LHCN-M2 (cell line): Measurements from ENCODE around the gene PGBD2. TPM values are rescaled to one million over a fixed set of nuclear protein-coding genes. Genes with fewer than 3 reads are reported as not detected.
A peak's percentile ranks its signal among the peaks of the same experiment; 100 is the strongest.
"Not testable (repeated sequence)": the region's sequence is repeated elsewhere in the genome, so short reads cannot be mapped to it uniquely, and the experiment has no call there.

ENCODE experiments used
- DNase-seq: peaks from one replicate; pipeline ENCODE4 v3.0.0-alpha.2; 2012; ENCODE audit warnings: low read depth
- total RNA-seq: library from RNA; depleted of rRNA; stranded (reverse); fragments of >200 nt; gene quantifications from 2 replicates; pipeline ENCODE4 v1.2.3, GENCODE V29; 2014; rRNA removed

Gene PGBD2
- total RNA-seq, 1 experiment from 2014 or later, result 6.3 TPM

DNA sequence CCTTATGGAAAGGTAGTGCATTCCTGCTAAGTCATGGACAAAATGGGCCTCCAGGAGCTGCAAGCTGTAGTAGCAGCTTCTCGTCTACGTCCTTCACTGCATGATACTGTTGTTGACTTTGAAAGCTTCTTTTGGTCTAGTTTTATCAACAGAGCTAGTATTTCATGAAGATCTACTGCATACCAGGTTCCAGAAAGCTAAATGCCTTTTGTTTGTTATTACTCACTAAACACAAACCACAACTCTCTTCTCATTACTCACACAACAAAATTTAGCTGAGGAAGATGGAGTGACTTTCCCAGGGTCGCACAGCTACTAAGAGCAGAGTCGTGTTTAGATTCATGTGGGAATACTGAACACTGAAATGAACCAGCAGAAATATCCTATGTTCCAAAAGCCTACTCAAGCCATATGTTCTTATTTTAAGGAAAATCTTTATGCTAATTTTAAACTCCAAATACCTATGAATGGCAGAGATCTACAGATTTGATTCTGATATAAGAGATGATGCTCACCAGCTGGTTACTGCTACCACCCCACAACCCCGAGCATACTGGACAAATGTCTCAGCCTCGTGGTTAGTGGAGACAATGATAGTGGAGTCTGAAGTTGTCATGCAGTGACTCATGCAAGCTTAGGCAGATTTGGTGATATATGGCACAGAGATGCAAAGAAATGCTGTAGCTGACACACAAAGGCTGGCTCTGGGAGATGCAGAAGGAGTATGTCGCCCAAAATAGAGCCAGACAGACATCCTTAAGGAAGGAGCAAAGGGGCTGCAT, 20.6 kb downstream of the PGBD2 start:
- peak; percentile 84 for DNase-seq

DNA sequence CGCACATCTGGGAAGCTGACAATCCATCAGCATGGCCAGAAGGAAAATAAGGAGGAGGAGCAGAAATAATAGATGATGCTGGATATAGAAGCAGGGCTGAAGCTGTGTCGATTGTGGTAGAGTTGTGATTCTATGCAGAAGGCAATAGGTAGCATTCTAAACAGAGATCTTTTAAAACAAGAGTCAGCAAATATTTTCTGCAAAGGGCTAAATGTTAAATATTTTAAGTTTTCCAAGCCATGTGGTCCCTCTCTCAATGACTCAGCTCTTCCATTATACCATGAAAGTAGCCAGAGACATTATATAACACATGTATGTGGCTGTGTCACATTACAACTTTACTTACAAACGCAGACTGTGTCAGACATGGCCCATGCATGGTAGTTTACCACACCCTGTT, 21.2 kb downstream of the PGBD2 start:
- not testable (repeated sequence) for DNase-seq

DNA sequence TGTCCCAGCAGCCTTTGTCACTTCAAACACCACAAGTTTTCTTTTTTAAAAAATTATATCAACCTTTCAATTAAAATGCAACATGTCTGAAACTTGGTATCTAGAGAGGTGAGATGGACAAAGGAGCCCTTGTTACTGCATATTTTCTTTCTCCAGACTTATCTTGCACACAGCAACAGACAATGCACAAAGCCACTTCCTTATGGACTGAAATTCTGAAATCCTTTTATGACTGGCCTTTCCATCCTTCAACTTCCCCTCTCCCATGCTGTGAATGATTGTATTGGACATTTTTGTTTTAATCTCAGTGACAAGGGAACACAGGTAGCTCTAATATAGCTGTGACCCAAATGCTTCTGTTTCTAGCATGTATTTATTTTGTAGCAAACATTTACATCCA, 22.1 kb downstream of the PGBD2 start:
- DNase-seq, result not testable (repeated sequence)

DNA sequence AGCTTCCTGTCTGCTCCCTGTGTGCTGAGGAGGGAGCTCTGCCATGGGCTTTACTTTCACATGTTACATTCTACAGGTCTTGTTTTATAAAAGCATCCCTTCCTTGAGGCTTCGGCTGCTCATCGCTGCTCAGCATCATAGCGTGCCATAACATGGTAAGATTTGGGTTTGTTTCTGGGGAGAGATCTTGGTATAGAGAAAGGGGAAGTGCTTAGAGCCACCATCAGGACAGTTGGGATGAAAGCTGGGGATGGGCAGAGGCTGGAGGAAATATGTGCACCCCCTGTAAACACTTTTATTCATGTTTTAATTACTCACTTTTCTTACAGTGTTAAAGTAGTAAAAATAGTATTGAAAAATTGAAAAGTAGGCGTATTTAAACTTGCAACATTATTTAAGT, 24.0 kb downstream of the PGBD2 start:
- not testable (repeated sequence) for DNase-seq

DNA sequence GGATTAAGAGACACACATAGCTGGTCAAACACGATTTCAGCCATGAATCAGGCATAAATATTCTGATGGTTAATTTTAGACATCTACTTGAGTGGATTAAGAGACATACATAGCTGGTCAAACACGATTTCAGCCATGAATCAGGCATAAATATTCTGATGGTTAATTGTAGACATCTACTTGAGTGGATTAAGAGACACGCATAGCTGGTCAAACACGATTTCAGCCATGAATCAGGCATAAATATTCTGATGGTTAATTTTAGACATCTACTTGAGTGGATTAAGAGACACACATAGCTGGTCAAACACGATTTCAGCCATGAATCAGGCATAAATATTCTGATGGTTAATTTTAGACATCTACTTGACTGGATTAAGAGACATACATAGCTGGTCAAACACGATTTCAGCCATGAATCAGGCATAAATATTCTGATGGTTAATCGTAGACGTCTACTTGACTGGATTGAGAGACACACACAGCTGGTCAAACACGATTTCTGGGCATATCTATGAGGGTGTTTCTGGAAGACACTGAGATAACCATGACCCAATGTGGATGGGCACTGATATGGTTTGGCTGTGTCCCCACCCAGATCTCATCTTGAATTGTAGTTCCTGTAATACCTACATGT, 32.3 kb downstream of the PGBD2 start:
- DNase-seq, result not testable (repeated sequence)

DNA sequence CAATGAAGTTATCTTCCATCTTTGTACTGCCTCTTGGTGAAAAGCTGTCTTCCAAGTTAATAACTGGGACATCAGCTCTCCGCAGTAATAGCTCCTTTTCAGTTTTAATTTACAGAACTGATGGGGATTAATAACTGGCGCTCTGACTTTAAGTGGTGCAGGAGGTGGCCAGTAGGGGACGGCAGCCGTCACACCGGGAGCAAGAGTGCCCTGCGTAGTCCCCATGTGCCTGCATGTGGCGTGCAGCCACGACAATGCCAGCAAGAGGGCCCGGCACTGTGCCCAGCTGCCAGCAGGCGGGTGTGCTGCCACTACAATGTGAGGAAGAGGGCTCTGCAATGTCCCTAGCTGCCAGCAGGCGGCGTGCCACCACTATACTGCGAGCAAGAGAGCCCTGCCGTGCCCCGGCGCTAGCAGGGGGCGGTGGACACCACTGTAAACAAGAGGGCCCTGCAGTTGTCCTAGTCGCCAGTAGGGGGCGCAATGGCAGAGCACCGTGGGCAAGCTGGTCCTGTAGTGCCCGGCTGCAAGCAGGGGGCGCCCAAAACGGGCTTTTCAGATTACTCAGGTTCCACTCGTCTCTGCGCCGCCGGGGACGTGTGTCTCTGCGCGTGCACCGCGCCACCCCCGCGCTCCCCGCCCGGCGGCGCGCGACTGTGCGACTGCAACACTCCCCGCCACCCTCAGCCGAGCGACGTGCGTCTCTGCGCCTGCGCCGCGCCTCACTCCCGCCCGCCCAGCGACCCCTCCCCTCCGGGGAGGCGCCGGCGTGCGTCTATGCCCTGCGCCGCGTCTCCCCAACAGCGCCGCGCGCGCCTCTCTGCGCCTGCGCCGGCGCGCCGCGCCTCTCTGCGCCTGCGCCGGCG, 38.3 kb downstream of the PGBD2 start:
- DNase-seq, result not testable (repeated sequence)

DNA sequence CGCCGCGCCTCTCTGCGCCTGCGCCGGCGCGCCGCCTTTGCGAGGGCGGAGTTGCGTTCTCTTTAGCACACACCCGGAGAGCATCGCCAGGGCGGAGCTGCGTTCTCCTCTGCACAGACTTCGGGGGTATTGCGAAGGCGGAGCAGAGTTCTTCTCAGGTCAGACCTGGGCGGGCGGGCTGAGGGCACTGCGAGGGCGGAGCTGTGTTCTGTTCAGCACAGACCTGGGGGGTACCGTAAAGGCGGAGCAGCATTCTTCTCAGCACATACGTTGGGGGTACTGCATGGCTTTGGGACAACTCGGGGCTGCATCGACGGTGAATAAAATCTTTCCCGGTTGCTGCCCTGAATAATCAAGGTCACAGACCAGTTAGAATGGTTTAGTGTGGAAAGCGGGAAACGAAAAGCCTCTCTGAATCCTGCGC, 39.0 kb downstream of the PGBD2 start:
- not testable (repeated sequence) for DNase-seq

DNA sequence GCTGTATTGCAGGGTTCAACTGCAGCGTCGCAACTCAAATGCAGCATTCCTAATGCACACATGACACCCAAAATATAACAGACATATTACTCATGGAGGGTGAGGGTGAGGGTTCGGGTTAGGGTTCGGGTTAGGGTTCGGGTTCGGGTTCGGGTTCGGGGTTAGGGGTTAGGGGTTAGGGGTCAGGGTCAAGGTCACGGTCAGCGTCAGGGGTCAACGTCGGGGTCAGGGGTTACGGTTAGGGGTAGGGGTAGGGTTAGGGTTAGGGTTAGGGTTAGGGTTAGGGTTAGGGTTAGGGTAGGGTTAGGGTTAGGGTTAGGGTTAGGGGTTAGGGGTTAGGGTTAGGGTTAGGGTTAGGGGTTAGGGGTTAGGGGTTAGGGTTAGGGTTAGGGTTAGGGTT, 39.4 kb downstream of the PGBD2 start:
- not testable (repeated sequence) for DNase-seq

DNA sequence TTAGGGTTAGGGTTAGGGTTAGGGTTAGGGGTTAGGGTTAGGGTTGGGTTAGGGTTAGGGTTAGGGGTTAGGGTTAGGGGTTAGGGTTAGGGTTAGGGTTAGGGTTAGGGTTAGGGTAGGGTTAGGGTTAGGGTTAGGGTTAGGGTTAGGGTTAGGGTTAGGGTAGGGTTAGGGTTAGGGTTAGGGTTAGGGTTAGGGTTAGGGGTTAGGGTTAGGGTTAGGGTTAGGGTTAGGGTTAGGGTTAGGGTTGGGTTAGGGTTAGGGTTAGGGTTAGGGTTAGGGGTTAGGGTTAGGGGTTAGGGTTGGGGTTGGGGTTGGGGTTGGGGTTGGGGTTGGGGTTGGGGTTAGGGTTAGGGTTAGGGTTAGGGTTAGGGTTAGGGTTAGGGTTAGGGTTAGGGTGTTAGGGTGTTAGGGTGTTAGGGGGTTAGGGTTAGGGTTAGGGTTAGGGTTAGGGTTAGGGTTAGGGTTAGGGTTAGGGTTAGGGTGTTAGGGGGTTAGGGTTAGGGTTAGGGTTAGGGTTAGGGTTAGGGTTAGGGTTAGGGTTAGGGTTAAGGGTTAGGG, 39.9 kb downstream of the PGBD2 start:
- not testable (repeated sequence) for DNase-seq

Other genes starting within 250 kb of the PGBD2 start
- not detected in 2 replicates for gene OR14I1, start 203.5 kb upstream of the PGBD2 start, total RNA-seq
- not detected in 2 replicates for gene LYPD8, start 150.5 kb upstream of the PGBD2 start, total RNA-seq
- 18.0 and 24.3 TPM in 2 replicates for gene SH3BP5L, start 80.3 kb upstream of the PGBD2 start, total RNA-seq
- gene ZNF672, start 68.0 kb upstream of the PGBD2 start, total RNA-seq, result 24.6 and 28.4 TPM in 2 replicates
- 44.6 and 44.8 TPM in 2 replicates for gene ZNF692, start 47.1 kb upstream of the PGBD2 start, total RNA-seq